ELF-1 (cell line): ENCODE data around the gene FOXP1.

Source experiments
- DNase-seq: peaks from one replicate; pipeline ENCODE4 v3.0.0-alpha.2; 2016; ENCODE audit warnings: low read depth, low spot score

Gene FOXP1

DNA sequence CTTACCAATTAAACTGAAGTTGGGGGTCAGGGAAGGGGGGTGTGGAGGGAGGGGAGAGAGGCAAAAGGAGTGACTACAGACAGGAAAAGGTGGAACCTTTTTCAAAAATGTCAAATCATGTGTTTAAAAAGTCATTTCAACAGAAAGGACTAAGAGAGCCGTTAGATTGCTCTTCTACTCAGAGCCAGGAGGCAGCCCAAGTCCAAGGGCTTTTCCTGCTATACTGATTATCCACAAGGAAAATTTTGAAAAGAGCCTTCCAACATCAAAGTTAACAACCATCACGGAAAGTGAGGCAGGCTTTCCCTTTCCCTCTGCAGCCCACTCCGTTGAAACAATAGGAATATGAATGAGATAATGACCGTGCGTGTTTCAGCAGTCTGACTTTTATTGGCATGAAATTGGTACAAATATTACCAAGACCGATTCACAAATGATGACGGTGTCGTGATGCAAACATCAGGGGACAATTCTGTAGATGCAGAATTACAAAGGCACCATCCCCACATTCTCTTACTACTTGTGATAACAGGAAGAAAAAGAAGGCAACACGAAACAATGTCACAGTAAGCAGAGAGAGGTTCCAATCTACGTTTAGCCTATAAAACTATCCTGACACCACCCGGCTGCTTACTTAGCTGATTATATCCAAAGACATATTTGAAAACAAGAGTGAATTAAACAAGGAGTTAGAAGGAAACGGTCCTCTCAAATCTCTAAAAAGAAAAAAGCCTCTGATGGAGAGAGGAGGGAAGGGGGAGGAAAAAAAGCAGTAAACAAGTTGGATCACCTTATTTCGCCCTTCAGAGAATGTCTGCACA is 453.7 kb downstream of the FOXP1 start:
- DNase-seq, result no peak

GRCh38 chr3:71128961-71129360 is 454.6 kb downstream of the FOXP1 start:
- DNase-seq, result no peak

DNA sequence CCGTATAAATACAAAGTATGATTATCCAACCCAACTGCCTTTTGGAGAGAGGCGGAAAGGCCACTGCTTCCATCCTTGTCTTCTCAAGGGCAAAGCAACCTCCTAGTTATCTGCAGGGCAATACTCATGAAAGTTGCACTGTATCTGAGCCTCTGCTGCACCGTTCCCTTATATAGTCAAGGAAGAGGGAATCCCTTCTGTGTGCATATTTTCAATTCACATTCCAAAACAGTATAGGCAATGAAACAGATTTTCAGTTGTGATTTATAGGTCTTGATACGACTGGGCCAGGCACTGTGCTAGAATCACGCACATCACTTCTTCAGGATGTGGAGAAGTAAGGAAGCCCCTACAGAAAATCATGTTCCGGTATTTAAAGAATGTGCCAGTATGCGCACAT is 455.7 kb downstream of the FOXP1 start:
- no peak for DNase-seq

DNA sequence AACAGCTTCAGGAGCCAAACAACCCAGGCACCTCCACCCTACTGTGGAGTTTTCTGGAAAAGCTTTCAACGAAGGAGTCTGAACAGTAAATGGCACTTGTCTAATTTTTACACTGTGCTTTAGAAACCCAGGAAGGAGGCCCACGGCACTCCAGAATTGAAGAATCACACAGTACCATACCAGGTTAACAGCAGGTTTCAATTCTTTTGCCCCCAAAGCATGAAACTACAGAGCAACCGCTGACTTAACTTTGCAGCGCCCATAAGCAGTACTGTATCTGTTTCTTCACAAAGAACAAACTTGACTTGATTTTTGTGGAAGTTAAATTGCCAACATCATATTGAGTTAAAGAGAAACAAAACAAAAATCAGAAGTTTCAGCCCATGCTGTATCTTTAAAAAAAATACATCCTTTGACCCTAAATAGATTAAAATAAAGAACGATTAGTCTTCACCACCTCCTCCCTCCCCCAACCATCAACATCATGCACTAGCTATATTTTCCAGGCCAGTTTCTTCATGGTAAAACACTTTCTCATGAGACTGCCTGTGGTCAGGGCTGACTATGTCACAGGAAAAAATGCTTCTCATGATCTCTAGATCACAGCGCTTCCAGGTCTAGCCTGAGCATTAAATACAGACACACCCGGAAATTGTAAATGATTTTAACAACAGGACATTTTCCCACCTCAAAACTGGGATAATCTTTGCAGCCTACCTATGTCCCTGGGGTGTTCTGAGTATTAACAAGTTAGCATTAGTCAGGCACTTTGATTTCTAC is 456.3 kb downstream of the FOXP1 start:
- DNase-seq, result no peak

- DNase-seq, result no peak
These were observed 457.8 kb downstream of the FOXP1 start for GRCh38 chr3:71125738-71126137.

DNA sequence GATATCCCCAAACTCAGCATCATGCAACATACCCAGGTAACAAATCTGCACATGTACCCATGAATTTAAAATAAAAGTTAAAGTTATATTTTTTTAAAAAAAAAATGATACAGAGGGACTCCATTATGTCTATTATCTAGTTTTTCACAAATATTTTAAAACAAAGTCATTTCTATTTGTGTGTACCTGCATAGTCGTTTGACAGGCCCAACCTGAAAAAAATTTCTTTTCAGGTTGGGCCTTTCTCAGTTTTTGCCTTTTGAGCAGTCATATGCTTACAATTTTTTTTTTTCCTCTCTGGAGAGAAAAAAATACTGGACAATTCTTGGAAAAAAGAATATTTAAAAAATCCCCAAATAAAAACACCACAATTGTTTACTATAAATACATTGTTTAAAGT is 459.5 kb downstream of the FOXP1 start:
- DNase-seq, result no peak

DNA sequence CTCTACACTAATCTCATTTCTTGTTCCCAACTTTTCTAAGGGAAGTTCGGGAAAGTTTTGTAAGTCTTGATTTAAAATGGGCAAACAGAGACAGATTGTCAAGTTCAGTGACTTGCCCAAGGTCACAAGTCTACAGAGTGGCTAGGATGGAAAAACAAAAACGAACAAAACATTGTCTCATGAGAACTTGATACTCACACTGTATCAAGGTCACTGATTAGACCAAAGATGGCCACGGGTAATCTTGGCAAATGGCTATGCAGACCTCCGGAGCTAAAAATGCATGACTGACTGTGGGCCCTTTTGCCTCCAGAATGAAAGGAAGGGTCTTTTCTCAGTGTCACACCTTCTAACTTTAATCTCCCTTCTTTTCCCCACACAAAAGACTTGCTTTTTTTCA is 460.9 kb downstream of the FOXP1 start:
- no peak for DNase-seq

GRCh38 chr3:71121429-71122167 is 461.9 kb downstream of the FOXP1 start:
- no peak for DNase-seq

GRCh38 chr3:71120012-71120411 is 463.5 kb downstream of the FOXP1 start:
- no peak for DNase-seq

GRCh38 chr3:71119171-71119570 is 464.4 kb downstream of the FOXP1 start:
- no peak for DNase-seq

GRCh38 chr3:71118436-71118835 is 465.1 kb downstream of the FOXP1 start:
- no peak for DNase-seq

DNA sequence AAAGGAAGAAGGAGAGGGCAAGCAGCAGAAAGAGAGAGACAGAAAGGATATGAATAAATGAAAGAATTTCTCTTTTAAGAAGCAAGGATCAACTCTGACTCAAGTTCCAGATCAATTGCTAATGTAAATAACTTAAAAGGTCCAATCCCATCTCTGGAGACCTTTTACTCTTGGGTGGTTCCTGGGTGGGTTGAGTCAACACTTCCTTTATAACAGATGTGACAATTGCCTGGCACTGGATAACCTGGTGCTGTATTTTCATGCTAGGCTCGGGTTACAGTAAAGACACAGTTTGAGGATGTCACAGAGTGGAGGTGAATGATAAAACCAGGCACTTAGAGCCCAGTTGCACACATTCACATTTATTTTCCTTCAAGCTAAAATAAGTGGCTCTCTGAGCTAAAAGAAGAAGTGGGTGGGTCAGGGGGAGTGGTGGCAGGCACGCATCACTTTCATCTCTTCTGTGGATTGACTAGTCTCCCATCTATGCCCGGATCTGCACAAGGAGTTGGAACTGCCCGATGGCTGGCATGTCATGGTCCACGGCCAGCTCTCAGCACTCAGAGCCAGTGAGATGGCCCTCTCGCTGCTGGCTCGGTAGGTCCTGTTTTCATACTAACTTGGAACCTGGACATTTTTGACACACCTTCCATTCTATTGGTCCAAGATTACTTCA is 465.8 kb downstream of the FOXP1 start:
- DNase-seq, result no peak

- DNase-seq, result no peak
These were observed 468.9 kb downstream of the FOXP1 start for GRCh38 chr3:71114610-71115009.

GRCh38 chr3:71112576-71112975 is 471.0 kb downstream of the FOXP1 start:
- no peak for DNase-seq

DNA sequence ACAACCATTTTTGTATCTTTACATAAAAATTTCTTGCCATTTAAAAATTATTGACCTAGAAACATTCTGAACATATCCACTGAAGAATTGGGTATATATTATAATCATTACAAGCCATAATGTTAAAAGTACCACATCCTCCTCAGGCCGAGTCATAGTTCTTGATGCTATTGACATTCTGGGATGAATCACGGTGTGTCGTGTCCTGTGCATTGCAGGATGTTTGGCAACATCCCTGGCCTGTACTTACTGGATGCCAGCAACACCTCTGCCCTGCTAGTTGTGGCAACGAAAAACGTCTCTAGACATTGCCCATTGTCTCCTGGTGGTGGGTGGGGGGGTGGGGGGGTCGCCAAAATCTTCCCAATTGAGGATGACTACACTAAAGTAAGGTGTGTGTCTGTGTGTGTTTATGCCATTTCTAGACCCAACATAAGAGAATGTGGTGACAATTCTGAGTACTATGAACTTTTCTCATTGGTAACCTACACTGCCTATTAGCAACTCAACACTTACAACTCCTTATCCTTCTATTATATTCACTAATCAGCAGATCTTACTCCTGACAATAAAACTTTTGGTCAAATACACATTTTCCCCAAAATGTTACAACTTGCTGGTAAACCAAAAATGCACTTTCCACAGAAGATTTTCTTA is 471.6 kb downstream of the FOXP1 start:
- no peak for DNase-seq

DNA sequence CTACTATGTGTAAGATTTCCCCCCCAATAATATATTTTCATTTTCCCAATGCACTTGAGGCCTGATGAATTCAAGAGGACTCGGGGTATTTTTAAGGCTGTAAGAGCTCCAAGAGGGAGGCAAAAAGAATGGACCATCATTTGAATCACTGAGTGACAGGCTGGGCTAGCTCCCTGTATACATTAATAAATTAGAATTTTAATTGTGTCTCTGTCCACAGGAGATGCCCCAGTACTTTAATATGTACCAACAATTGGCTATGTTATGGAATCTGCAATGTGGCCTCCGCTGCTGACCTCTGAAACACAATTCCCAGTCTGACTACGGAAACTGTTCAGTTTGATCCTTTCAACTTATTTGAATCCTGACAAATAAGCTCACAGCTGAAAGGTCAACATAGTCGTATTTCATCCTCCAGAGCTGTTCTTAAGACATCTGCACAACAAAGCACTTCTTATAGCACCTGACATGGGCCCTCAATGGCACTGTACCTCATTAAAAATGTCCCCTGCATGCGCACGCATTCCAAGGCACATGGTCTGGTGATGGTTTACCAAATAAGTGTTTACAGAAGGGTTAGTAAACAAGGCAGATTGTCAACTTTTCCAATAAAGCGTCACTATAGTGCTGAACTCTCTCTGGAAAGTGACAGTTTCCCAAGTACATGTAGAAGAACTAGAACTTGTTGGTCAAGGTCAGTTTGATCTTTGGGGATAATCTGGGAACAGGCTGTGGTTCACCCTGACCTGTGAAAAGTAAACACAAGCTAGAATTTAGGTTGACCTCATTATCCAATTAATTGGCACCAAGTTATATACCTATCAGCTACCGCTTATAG is 472.9 kb downstream of the FOXP1 start:
- DNase-seq, result no peak

- no peak for DNase-seq
These were observed 473.6 kb downstream of the FOXP1 start for GRCh38 chr3:71109977-71110285.

DNA sequence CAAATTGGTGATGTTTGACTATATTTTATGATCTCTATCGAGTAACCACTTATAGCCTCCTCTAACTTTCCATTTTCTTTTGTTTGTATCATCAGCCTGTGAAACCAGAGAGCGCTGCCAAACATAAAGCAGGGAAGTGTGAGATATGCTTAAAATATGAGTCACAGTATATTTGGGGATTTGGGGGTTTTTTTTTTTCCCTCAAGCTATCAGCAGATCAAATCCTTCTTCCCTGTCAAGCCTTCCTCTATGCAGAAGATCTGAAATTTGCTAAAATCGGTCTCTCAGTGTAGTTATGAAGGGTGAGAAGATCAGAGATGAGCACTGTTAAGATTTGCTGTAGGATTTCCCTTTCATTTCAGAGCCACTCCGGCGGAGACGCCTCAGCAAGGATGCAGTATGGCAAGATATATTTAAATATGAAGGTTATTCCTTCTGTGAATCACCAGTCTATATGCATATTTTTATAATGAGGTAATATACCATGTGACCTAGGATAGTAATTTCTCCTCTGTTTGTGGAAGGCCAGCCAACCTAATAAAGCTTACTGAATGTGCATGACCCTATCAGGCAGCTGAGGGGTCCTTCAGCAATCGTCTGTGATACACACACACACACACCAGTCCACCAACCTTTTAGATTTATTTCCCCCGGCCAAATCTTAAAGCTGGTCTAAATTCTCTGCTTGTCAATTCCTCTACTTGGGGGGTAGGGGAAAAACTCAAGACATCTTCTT is 474.1 kb downstream of the FOXP1 start:
- no peak for DNase-seq

- no peak for DNase-seq
These were observed 475.6 kb downstream of the FOXP1 start for GRCh38 chr3:71107926-71108325.

DNA sequence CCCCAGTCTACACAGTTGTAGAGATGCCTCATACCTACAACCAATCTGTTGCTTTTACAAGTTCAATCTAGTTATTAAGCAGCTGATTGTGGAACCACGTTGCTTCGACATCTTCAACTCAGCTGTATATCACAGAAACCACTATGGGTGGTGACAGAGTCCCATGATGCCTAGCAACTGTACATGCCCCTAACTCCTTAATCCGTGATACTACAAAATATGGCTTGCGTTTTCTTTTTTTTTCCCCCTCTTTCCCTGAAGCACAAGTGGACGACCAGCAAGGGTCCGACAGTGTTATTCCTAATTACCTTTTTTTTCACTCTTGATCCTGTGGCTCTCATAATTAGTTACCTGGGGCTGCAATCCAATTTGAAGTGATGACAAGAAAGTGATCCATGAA is 478.6 kb downstream of the FOXP1 start:
- DNase-seq, result no peak
